Neural progenitor cell (in vitro differentiated cells): ENCODE measurements around the gene NANOG. TPM values are rescaled to one million over a fixed set of nuclear protein-coding genes. Genes with fewer than 3 reads are reported as not detected.
"Not testable (repeated sequence)": the region's sequence is repeated elsewhere in the genome, so short reads cannot be mapped to it uniquely, and the experiment has no call there.

Source experiments
- DNase-seq: peaks from one replicate; pipeline ENCODE4 v3.0.0-alpha.2; 2016; ENCODE audit warnings: low spot score
- H2AFZ ChIP-seq: fragments of 200-600 bp; sonication (generic); replicated peaks from 2 replicates; pipeline ENCODE4 v1.6.1; 2016; ENCODE audit warnings: antibody characterized with exemption
- H3F3A ChIP-seq: fragments of 200-600 bp; sonication (generic); 2 replicates; pipeline ENCODE4 v1.6.1; 2016; ENCODE audit warnings: antibody characterized with exemption, low read depth
- H3K27ac ChIP-seq: fragments of 200-600 bp; sonication (generic); 2 replicates; pipeline ENCODE4 v1.5.1; 2016; ENCODE audit warnings: mild to moderate bottlenecking
- H3K27me3 ChIP-seq: fragments of 200-600 bp; sonication (generic); 2 replicates; pipeline ENCODE4 v1.6.1; 2016; ENCODE audit warnings: mild to moderate bottlenecking, moderate library complexity
- H3K36me3 ChIP-seq: fragments of 200-600 bp; sonication (generic); 2 replicates; pipeline ENCODE4 v1.5.1; 2016
- H3K4me1 ChIP-seq: fragments of 200-600 bp; sonication (generic); 2 replicates; pipeline ENCODE4 v1.6.1; 2016; ENCODE audit warnings: mixed run types
- H3K4me2 ChIP-seq: fragments of 200-600 bp; sonication (generic); 2 replicates; pipeline ENCODE4 v1.6.1; 2016
- H3K4me3 ChIP-seq: fragments of 200-600 bp; sonication (generic); 2 replicates; pipeline ENCODE4 v1.5.1; 2016
- H3K79me2 ChIP-seq: fragments of 200-600 bp; sonication (generic); 2 replicates; pipeline ENCODE4 v1.6.1; 2016; ENCODE audit warnings: low read depth
- H3K9ac ChIP-seq: fragments of 200-600 bp; sonication (generic); 2 replicates; pipeline ENCODE4 v1.6.1; 2016
- H3K9me3 ChIP-seq: fragments of 200-600 bp; sonication (generic); 2 replicates; pipeline ENCODE4 v1.5.1; 2016; ENCODE audit warnings: low read depth
- H4K20me1 ChIP-seq: fragments of 200-600 bp; sonication (generic); 2 replicates; pipeline ENCODE4 v1.6.1; 2016; ENCODE audit warnings: low read depth
- H3K27ac Mint-ChIP-seq: 3 replicates; pipeline ENCODE4 v1.8.0; 2021; ENCODE audit warnings: mixed read lengths
- H3K27me3 Mint-ChIP-seq: 2 replicates; pipeline ENCODE4 v1.8.0; 2022; ENCODE audit warnings: low read depth, mild to moderate bottlenecking, inconsistent platforms, moderate library complexity, mixed read lengths; ENCODE audit not compliant: insufficient read depth
- H3K36me3 Mint-ChIP-seq: 3 replicates; pipeline ENCODE4 v1.8.0; 2021; ENCODE audit warnings: mixed read lengths
- H3K4me1 Mint-ChIP-seq: 3 replicates; pipeline ENCODE4 v1.8.0; 2021; ENCODE audit warnings: mixed read lengths
- H3K4me3 Mint-ChIP-seq: 3 replicates; pipeline ENCODE4 v1.8.0; 2021; ENCODE audit warnings: mild to moderate bottlenecking, moderate library complexity, mixed read lengths
- H3K9me3 Mint-ChIP-seq: 3 replicates; pipeline ENCODE4 v1.8.0; 2020; ENCODE audit warnings: mixed read lengths
- EZH2 ChIP-seq: fragments of 200-600 bp; sonication (generic); IDR thresholded peaks from 2 replicates; pipeline ENCODE4 v1.6.1; 2017; ENCODE audit warnings: antibody characterized with exemption, mild to moderate bottlenecking, moderate library complexity
- EZH2phosphoT487 ChIP-seq: fragments of 200-600 bp; sonication (generic); IDR thresholded peaks from 2 replicates; pipeline ENCODE4 v1.6.1; 2017; ENCODE audit warnings: antibody characterized with exemption
- total RNA-seq: library from RNA; depleted of rRNA; stranded (reverse); fragments of >200 nt; gene quantifications from 2 replicates; pipeline ENCODE4 v1.2.3, GENCODE V29; 2015; ENCODE audit warnings: low replicate concordance
- TF ChIP-seq, protein P1 (sequence below): fragments of 200-600 bp; sonication (generic); IDR thresholded peaks from 2 replicates; pipeline ENCODE4 v1.5.1; 2017; ENCODE audit warnings: antibody characterized with exemption, mild to moderate bottlenecking

NANOG gene
- total RNA-seq, 1 donor from 2014 or later = not detected

DNA sequence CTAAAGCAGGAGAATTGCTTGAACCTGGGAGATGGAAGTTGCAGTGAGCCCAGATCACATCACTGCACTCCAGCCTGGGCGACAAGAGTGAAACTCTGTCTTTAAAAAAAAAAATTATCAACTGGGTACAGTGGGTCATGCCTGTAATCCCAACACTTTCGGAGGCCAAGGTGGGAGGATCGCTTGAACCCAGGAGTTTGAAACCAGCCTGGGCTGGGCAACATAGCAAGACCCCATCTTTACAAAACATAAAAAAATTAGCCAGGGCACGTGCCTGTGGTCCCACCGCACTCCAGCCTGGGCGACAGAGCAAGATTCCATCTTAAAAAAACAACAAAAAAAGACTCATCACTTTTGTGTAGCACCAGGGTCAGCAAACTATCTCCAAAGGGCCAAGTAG lies 7.1 kb upstream of the NANOG start:
- Mint-ChIP-seq H3K4me1 (peaks cover 2% of the 10 kb centered on the region), H3K27me3 (no peaks in the 10 kb centered on the region), H3K36me3 (no peaks in the 10 kb centered on the region), H3K9me3 (no peaks in the 10 kb centered on the region), H3K27ac (no peak overlapping the region), H3K4me3 (no peak overlapping the region)
- Histone ChIP-seq H2AFZ (no peak overlapping the region), H3K79me2 (no peaks in the 10 kb centered on the region), H3K4me2 (no peak overlapping the region), H3K9ac (no peak overlapping the region), H3K36me3 (no peaks in the 10 kb centered on the region), H3K9me3 (no peaks in the 10 kb centered on the region), H3K27me3 (peaks cover 2% of the 10 kb centered on the region), H3F3A (peaks cover under 1% of the 10 kb centered on the region), H3K27ac (no peak overlapping the region), H4K20me1 (no peaks in the 10 kb centered on the region), H3K4me1 (no peaks in the 10 kb centered on the region), H3K4me3 (no peak overlapping the region)
- no peak for DNase-seq
- TF ChIP-seq EZH2phosphoT487 = no peak
- no peak for TF ChIP-seq EZH2
- TF ChIP-seq, protein P1, sequence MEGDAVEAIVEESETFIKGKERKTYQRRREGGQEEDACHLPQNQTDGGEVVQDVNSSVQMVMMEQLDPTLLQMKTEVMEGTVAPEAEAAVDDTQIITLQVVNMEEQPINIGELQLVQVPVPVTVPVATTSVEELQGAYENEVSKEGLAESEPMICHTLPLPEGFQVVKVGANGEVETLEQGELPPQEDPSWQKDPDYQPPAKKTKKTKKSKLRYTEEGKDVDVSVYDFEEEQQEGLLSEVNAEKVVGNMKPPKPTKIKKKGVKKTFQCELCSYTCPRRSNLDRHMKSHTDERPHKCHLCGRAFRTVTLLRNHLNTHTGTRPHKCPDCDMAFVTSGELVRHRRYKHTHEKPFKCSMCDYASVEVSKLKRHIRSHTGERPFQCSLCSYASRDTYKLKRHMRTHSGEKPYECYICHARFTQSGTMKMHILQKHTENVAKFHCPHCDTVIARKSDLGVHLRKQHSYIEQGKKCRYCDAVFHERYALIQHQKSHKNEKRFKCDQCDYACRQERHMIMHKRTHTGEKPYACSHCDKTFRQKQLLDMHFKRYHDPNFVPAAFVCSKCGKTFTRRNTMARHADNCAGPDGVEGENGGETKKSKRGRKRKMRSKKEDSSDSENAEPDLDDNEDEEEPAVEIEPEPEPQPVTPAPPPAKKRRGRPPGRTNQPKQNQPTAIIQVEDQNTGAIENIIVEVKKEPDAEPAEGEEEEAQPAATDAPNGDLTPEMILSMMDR = no peak

GRCh38 chr12:7783433-7783832 lies 5.8 kb upstream of the NANOG start:
- not testable (repeated sequence) for DNase-seq, H3K9me3 ChIP-seq, H3K27ac Mint-ChIP-seq, H3K27me3 Mint-ChIP-seq, H3K36me3 ChIP-seq, H3K9me3 Mint-ChIP-seq, H3K4me2 ChIP-seq, H4K20me1 ChIP-seq, H3K79me2 ChIP-seq, H3K4me3 Mint-ChIP-seq, H2AFZ ChIP-seq, H3K4me3 ChIP-seq, H3K36me3 Mint-ChIP-seq, H3K27ac ChIP-seq, H3K9ac ChIP-seq
- H3F3A ChIP-seq = peaks cover 15% of the 10 kb centered on the region
- peaks cover 13% of the 10 kb centered on the region for H3K4me1 Mint-ChIP-seq
- H3K4me1 ChIP-seq = peaks cover 13% of the 10 kb centered on the region
- peaks cover 16% of the 10 kb centered on the region for H3K27me3 ChIP-seq

DNA sequence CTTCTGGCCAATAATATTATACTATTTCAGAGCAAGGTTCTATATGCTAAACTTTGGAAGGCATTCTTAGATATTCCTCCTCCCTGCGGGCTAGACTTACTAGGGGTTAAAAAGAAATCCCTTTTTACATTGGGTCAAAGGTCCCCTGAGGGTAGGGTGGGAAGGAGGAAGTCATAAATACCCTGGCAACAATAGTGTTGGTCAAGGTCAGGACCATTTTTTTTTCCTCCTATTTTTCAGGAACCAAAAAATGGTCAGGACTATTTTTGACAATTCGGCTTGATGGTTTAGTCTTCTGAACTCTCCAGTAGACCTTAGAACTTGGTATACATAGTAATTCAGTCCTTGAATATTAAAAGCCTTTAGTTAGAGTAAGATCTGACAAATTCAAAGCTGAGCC lies 4.5 kb upstream of the NANOG start:
- Mint-ChIP-seq H3K27ac (no peak overlapping the region), H3K4me1 (peaks cover 15% of the 10 kb centered on the region), H3K9me3 (no peaks in the 10 kb centered on the region), H3K4me3 (no peak overlapping the region), H3K36me3 (no peaks in the 10 kb centered on the region), H3K27me3 (no peaks in the 10 kb centered on the region)
- peaks cover 29% of the 10 kb centered on the region for H3K27me3 ChIP-seq
- H3K4me2 ChIP-seq = no peak overlapping the region
- H3K36me3 ChIP-seq = no peaks in the 10 kb centered on the region
- H3K9me3 ChIP-seq = no peaks in the 10 kb centered on the region
- no peaks in the 10 kb centered on the region for H4K20me1 ChIP-seq
- H3F3A ChIP-seq = peaks cover 16% of the 10 kb centered on the region
- DNase-seq = no peak
- H2AFZ ChIP-seq = no peak overlapping the region
- TF ChIP-seq EZH2 = no peak
- TF ChIP-seq EZH2phosphoT487 = no peak
- TF ChIP-seq, protein P1 = no peak
- no peak overlapping the region for H3K4me3 ChIP-seq
- H3K4me1 ChIP-seq = peaks cover 15% of the 10 kb centered on the region
- H3K79me2 ChIP-seq = no peaks in the 10 kb centered on the region
- H3K27ac ChIP-seq = no peak overlapping the region
- H3K9ac ChIP-seq = no peak overlapping the region

DNA sequence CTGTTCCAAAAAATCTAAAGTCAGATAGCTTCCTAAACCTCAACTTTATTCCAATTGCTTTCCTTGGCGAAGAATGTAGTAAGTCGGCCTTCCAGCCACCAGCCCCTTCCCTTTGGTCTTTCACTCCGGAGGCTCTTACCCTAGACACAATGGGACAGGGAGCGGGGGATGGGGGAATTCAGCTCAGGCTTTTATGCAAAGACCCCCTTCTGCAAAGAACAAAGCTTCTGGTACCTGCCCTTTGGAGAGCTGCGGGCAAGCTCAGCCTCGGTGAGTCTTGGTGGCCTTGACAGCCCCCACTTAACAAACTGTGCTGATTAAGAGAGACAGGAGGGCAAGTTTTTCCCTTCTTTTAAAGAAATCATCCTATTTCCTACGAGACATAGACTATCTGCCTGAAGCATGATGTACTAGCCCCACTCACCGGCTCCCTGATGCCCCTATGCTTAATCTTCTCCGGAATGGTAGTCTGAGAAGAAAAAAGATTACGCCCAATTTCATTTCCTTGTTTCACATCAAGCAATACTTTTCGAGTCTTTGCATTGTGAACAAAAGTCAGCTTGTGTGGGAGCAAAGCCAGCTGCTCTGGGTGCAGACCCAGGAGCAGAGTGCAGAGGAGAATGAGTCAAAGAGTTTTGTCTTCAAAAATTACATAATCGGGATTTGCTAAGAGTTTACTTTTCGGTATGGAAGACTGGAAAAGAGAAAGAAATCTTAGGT lies 1.5 kb upstream of the NANOG start:
- Histone ChIP-seq H3K9ac (no peak overlapping the region), H3K36me3 (no peaks in the 10 kb centered on the region), H4K20me1 (no peaks in the 10 kb centered on the region), H3K27me3 (peaks cover 39% of the 10 kb centered on the region), H2AFZ (no peak overlapping the region), H3K4me2 (peak overlapping the region; percentile 70), H3F3A (peaks cover 16% of the 10 kb centered on the region), H3K4me3 (peak overlapping the region; percentile 20), H3K79me2 (no peaks in the 10 kb centered on the region), H3K27ac (no peak overlapping the region), H3K9me3 (no peaks in the 10 kb centered on the region), H3K4me1 (peaks cover 15% of the 10 kb centered on the region)
- Mint-ChIP-seq H3K27ac (no peak overlapping the region), H3K27me3 (no peaks in the 10 kb centered on the region), H3K4me1 (peaks cover 15% of the 10 kb centered on the region), H3K4me3 (peak overlapping the region; percentile 22), H3K9me3 (no peaks in the 10 kb centered on the region), H3K36me3 (no peaks in the 10 kb centered on the region)
- TF ChIP-seq EZH2phosphoT487 (no peak), EZH2 (no peak)
- TF ChIP-seq, protein P1 = no peak
- peak; percentile 44 for DNase-seq
